Cerebellar cortex (tissue), 1 donor: ENCODE results near the gene NUP133.
A peak's percentile ranks its signal among the peaks of the same experiment; 100 is the strongest.
"Not testable (repeated sequence)": the region's sequence is repeated elsewhere in the genome, so short reads cannot be mapped to it uniquely, and the experiment has no call there.

Experiments
- DNase-seq: peaks from one replicate; pipeline ENCODE4 v3.0.0-alpha.2; 2015; ENCODE audit warnings: low spot score

NUP133 gene

DNA sequence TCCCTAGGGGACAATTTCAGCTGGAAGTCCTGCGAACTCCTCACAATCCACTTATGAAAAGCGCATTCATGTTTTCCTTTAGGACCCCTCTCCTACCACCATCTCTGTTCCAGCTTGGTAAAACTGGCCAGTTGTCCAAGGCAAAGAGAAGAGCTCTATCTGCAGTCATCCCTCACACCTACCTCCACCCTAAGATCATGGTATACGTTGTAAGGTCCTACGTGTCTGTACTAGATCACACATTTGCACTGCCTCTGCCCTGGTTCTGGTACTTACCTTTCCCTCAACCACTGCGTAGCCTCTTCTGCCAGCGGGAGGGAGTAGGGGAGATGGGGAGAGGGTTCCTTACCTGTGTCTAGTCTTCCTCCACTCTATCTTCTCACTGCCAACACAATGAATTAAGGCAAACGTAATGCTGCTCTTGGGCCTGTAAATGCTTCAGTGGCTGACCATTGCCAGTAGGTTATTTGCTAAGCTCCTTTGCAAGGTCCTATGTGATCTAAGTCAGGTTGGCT, 739 bp upstream of the NUP133 start:
- no peak for DNase-seq

- no peak for DNase-seq
These were observed 639 bp downstream of the NUP133 start for GRCh38 chr1:229507502-229507901.

DNA sequence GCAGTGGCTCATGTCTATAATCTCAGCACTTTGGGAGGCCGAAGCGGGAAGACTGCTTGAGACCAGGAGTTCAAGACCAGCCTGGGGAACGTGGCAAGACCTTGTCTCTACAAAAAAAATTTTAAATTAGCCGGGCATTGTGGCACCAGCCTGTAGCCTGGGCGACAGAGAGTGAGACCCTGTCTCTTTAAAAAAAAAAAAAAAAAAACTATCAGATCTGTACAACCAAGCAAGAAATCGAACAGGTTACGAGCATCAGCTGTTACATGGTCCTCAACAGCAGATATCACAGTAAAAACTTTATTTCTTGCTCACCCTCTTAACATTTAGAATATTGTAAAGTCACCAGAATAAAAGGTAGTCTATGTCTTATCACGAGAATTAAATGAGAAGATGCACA, 1.5 kb downstream of the NUP133 start:
- DNase-seq, result no peak

- no peak for DNase-seq
These were observed 12.4 kb downstream of the NUP133 start for GRCh38 chr1:229495782-229496181.

GRCh38 chr1:229487181-229487580, 21.0 kb downstream of the NUP133 start:
- no peak for DNase-seq

DNA sequence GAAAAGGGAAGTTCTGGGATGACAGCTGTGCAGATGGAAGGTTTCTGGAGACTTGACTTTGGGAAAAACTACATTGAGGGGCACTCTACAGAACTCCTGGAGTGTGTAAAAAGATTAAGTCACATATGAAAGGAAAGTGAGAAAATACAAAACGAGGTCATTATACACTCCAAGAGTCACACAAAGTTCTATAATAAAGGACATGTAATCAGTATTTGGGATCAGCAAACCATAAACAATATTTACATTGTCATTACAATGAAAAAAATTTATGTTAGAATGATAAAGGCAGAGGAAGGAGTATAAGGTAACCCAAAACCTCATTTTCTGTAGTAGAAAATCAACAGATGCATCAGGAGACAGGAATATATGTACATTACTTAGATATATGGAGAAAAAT, 22.8 kb downstream of the NUP133 start:
- DNase-seq, result no peak

- no peak for DNase-seq
These were observed 25.6 kb downstream of the NUP133 start for GRCh38 chr1:229482511-229482910.

DNA sequence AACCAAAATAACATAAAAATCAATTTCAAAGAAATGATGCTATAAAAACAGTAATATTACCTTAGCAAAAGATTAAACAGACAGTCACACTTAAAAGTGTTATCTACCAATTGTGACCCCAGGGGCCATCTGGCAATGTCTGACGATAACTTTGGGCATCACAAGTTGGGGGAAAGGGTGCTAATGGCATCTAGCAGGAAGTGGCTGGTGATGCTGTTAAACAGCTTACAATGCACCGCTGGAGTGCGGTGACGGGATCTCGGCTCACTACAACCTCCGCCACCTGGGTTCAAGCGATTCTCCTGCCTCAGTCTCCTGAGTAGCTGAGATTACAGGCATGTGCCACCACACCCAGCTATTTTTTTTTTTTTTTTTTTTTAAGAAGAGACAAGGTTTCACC, 27.6 kb downstream of the NUP133 start:
- DNase-seq, result no peak

DNA sequence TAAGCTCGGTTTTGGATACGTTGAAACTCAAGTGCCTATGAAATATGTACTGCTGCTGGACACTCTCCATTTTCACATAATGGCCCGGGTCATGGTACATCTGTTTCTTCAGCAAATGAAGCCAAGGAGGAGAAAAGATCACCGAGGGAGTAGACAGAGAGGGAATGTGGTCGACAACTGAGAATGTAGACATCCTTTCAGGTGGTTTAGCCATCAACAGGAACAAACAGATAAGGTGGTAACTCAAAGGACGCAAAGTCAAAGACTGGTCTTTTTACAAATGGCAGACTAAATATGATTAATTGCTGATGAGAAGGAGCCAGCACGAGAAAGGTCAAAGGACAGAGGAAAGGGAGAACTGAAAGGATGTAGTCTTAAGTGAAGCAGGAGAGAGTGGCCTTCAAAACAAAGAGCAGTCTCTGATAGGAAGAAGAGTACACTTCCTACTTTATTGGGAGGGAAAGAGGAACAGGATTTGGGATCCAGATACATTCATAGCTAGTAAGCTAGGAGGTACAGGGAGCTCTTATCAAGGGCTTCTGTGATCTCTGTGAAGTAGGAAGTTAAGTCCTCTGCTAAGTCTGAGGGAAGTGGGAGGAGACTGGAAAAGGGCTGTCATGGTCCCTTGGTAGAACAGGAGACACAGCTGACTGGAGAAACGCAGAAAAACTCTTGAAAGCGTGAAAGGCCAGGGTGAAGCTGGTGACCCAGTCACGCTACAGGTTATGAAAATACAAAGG, 28.3 kb downstream of the NUP133 start:
- DNase-seq, result no peak

GRCh38 chr1:229478852-229479251, 29.3 kb downstream of the NUP133 start:
- no peak for DNase-seq

DNA sequence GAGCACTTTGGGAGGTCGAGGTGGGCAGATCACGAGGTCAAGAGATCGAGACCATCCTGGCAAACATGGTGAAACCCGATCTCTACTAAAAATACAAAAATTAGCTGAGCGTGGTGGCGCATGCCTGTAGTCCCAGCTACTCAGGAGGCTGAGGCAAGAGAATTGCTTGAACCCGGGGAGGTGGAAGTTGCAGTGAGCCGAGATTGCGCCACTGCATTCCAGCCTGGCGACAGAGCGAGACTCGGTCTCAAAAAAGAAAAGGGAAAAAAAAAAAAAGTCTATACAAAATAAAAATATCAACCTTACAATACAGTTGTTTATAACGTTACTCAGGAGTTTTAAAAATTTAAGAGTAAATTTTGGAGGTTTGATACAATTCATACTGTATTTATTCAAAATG, 32.3 kb downstream of the NUP133 start:
- not testable (repeated sequence) for DNase-seq

GRCh38 chr1:229474509-229474908, 33.6 kb downstream of the NUP133 start:
- no peak for DNase-seq

DNA sequence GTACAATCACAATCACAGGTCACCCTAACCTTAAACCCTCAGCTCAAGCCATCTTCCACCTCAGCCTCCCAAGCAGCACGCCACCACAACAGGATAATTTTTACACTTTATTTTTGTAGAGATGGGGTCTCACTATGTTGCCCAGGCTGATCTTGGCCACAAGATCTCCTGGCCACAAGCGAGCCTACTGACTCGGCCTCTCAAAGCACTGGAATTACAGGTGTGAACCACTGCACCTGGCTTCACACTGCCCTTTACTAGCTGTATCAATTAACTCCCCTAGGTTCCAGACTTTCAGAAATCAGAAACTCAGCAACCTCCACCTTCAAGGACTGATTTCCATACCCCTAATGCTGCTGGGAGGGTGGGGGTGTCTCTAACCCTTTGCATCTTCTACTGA, 37.0 kb downstream of the NUP133 start:
- no peak for DNase-seq

- DNase-seq, result no peak
These were observed 37.6 kb downstream of the NUP133 start for GRCh38 chr1:229470406-229471043.

GRCh38 chr1:229466887-229467286, 41.3 kb downstream of the NUP133 start:
- no peak for DNase-seq

DNA sequence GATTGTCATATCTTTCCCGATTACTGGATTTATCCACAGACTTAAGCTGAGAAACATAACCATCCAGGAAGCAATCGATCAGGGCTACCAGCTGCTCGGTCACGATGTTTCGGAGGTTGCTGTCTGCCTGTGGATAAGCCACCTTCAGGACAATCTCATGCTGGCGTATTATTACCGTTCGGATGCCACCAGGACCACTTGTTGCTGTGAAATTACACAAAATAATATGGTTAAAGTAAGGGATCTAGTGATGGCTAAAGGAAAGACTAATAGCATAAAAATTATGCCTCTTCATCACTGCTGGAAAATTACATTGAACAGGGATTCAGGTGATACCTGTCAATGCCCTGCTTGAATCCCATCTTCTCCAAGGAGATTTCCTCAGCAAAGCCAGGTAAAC, 43.5 kb downstream of the NUP133 start:
- no peak for DNase-seq

DNA sequence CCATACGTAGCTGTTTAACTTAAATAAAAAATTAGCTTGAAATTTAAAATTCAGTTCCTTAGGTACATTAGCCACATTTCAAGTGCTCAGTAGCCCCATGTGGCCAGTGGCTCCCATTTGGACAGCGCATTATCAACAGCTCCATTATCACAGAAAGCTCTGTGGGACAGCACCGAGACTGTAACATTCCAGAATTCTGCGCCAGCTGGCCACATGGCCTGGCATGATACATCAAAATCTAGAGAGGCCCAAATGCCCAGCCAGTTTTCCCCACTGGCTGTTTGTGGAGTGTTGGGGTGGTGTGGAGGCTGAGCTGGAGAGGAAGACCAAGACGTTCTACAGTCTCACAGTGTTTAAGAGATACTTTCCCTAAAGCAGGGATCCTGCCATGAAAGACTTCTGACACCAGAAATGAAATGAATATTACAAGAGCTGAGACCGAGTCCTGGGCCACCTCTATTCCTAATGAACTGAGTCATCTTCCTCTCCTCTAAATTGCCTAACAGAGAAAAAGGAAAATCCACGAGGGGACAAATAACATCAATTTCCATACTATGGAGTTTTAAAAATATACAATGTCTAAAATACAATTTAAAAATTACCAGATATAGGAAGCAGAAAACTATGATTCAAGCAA, 47.0 kb downstream of the NUP133 start:
- DNase-seq, result peak; percentile 84

DNA sequence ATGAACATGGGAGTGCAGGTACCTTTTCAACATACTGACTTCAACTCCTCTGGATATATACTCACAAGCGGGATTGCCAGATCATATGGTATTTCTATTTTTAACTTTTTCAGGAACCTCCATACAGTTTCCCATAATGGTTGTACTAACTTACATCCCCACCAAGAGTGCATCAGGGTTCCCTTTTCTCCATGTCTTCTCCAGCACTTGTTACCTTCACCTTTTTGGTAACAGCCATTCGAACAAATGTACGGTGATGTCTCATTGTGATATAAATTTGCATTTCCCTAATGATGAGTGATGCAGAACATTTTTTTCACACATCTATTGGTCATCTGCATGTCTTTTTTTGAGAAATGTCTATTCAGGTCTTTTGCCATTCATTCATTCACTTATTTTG, 48.3 kb downstream of the NUP133 start:
- no peak for DNase-seq

DNA sequence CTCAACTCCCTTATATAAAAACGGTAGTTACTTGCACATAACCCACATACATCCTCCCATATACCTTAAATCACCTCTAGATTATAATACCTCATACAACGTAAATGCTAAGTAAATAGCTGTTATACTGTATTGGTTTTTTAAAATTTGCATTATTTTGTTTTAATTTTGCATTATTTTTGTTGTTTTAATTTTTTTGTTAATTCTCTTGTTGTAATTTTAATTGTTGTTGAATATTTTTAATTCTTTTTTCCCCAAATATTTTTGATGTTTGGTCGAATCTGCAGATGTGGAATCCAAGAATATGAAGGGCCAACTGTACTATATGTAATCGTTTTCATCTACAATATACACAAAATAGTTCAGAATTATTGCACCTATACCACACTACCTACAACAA, 50.7 kb downstream of the NUP133 start:
- no peak for DNase-seq

DNA sequence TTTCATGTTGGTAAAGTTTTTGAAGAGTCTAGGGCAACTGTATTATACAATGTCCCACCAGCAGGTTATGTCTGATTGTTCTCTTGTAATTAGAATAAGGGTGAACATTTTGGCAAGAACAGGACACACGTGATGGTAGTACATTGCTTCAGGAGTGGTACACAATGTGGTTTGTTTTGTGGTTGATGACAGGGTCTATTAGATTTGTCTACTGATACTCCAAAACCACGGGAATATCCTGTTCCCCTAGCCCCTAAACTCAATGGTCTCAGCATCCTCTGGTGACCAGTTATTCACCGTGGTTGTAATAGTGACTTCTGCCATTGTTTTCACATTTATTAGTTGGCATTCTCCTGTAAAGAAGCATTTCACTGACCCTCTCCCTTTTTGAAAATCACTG, 52.1 kb downstream of the NUP133 start:
- DNase-seq, result no peak

- no peak for DNase-seq
These were observed 54.1 kb downstream of the NUP133 start for GRCh38 chr1:229454056-229454455.

- peak; percentile 62 for DNase-seq
These were observed 55.0 kb downstream of the NUP133 start for GRCh38 chr1:229452956-229453801.
